GM19372 (cell line): ENCODE data around the gene PCDHA9.
"Not testable (repeated sequence)": the region's sequence is repeated elsewhere in the genome, so short reads cannot be mapped to it uniquely, and the experiment has no call there.

Source experiments
- ATAC-seq: cut with Tn5 transposase; IDR thresholded peaks from one replicate; pipeline ENCODE4 v1.9.1; 2021; ENCODE audit warnings: mild to moderate bottlenecking, low read depth, moderate library complexity; ENCODE audit not compliant: unreplicated experiment

PCDHA9 gene

GRCh38 chr5:140834439-140835008 lies 13.7 kb upstream of the PCDHA9 start:
- ATAC-seq: not testable (repeated sequence)

GRCh38 chr5:140835622-140836510 lies 12.3 kb upstream of the PCDHA9 start:
- ATAC-seq: no peak

- ATAC-seq: no peak
Observed at GRCh38 chr5:140840978-140841962, 6.9 kb upstream of the PCDHA9 start, which contains the start of gene PCDHA8. PCDHA8 (plus strand) TSS chr5:140841187; CDS start chr5:140841322, 135 bp downstream.

- no peak for ATAC-seq
Observed at GRCh38 chr5:140842798-140843733, 5.1 kb upstream of the PCDHA9 start.

- not testable (repeated sequence) for ATAC-seq
Observed at GRCh38 chr5:140849831-140850634, 1.9 kb downstream of the PCDHA9 start.

- no peak for ATAC-seq
Observed at GRCh38 chr5:140855772-140856674, 7.8 kb downstream of the PCDHA9 start, which contains the start of gene PCDHA10. PCDHA10 (plus strand) TSS chr5:140855897; CDS start chr5:140856049, 152 bp downstream.

GRCh38 chr5:140857177-140857986 lies 9.2 kb downstream of the PCDHA9 start:
- ATAC-seq: no peak

- ATAC-seq: no peak
Observed at GRCh38 chr5:140857987-140858240, 9.7 kb downstream of the PCDHA9 start.

- no peak for ATAC-seq
Observed at GRCh38 chr5:140862441-140863295, 14.5 kb downstream of the PCDHA9 start.

GRCh38 chr5:140868721-140869554 lies 20.8 kb downstream of the PCDHA9 start, which contains the start of gene PCDHA11:
PCDHA11 (plus strand) TSS chr5:140868957; CDS start chr5:140869104, 147 bp downstream.
- no peak for ATAC-seq

- ATAC-seq: no peak
Observed at GRCh38 chr5:140869555-140869886, 21.3 kb downstream of the PCDHA9 start.

- no peak for ATAC-seq
Observed at GRCh38 chr5:140870221-140871201, 22.3 kb downstream of the PCDHA9 start.

- ATAC-seq: no peak
Observed at GRCh38 chr5:140875085-140876065, 27.2 kb downstream of the PCDHA9 start, which contains the start of gene PCDHA12. PCDHA12 (plus strand) TSS chr5:140875308; CDS start chr5:140875473, 165 bp downstream.
